Fibroblast of the aortic adventitia (primary cell): Measurements from ENCODE around the gene C18orf63. TPM values are rescaled to one million over a fixed set of nuclear protein-coding genes. Genes with fewer than 3 reads are reported as not detected.

Experiments
- DNase-seq: peaks from one replicate; pipeline ENCODE4 v3.0.0-alpha.2; 2010; ENCODE audit warnings: low read depth
- H3K4me3 ChIP-seq: 2 replicates; pipeline ENCODE4 v1.5.1; 2011; ENCODE audit warnings: low read depth, mild to moderate bottlenecking, control low read depth, low read length, moderate library complexity
- CTCF ChIP-seq: IDR thresholded peaks from 2 replicates; pipeline ENCODE4 v1.5.1; 2011; ENCODE audit warnings: mild to moderate bottlenecking, low read length, control low read depth, inconsistent platforms; ENCODE audit not compliant: insufficient read depth
- total RNA-seq: library from RNA; depleted of rRNA; stranded (reverse); fragments of >200 nt; gene quantifications from 2 replicates; pipeline ENCODE4 v1.2.3, GENCODE V29; 2012; ENCODE audit warnings: low replicate concordance

Gene C18orf63
- total RNA-seq, 1 donor: not detected

- H3K4me3 ChIP-seq: no peak overlapping the region
- no peak for DNase-seq
- no peak for TF ChIP-seq CTCF
These were observed 73.7 kb downstream of the C18orf63 start for GRCh38 chr18:74389171-74389927.

GRCh38 chr18:74389991-74390390 is 74.4 kb downstream of the C18orf63 start:
- no peak for DNase-seq
- no peak for TF ChIP-seq CTCF
- H3K4me3 ChIP-seq: no peak overlapping the region

DNA sequence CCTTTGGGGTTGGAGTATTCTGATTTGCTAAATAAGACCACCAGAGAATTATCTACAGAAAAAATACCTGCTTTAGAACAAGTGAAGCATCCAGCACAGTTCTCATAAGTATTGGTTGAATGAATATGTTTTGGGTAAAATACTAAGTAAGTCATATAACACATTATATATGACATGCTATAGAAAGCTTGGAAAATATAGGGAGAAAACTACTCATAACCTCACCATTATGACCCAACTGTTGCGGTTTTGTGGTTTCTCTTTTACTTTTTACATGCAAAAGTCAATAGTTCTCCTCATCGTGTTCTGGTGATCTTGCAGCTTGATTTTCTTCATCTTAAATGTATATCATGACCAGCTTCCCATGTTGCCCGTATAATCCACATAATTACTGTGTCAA is 75.3 kb downstream of the C18orf63 start:
- no peak for TF ChIP-seq CTCF
- no peak for DNase-seq
- no peak overlapping the region for H3K4me3 ChIP-seq

GRCh38 chr18:74392323-74392722 is 76.7 kb downstream of the C18orf63 start:
- no peak overlapping the region for H3K4me3 ChIP-seq
- DNase-seq: no peak
- no peak for TF ChIP-seq CTCF

DNA sequence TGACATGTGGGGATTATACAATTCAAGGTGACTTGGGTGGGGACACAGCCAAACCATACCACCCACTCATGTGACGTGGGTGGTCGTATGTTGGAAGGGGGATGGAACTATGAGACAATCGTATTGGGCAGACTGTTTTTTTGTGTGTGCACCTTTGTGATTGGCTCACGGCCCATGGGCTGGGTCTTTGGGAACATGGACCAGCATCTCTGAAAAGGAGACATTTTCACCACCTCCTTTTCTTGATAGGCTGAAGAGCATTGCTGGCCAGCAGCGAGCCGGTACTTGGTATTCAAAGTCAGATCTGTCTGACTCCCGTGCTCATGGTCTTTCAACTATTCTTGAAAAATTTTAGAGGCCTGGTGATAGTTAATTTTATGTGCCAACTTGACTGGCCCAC is 79.4 kb downstream of the C18orf63 start:
- H3K4me3 ChIP-seq: no peak overlapping the region
- no peak for DNase-seq
- no peak for TF ChIP-seq CTCF

DNA sequence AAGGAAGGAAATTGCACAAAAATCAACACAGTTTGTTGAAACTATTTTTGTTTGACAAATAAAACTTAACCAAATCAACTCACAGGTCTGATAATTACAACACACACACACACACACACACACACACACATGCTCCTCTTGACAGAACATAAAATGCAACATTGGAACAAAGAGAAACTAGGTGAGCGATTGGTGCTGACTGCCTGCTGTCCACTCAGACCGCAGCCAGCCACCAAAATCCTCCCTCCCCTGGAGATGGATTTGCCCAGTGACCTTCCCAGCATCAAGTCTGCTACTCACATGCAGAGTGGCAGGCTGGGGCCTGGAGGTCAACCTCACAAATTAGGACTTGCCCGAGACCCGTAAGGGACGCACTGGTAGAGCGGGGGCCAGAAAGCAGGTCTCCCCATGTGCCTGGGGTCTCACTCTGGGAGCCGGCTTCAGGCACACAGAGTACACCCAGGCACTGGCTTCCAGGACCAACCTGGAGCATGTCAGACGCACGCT is 80.1 kb downstream of the C18orf63 start:
- no peak overlapping the region for H3K4me3 ChIP-seq
- no peak for TF ChIP-seq CTCF
- DNase-seq: no peak
